Neutrophil (primary cell): ENCODE measurements around the gene THUMPD3.

Experiments
- H3K27ac ChIP-seq: fragments of 200-600 bp; sonication (generic); 2 replicates; pipeline ENCODE4 v1.5.1; 2016; ENCODE audit warnings: mild to moderate bottlenecking, moderate library complexity
- H3K27me3 ChIP-seq: fragments of 200-600 bp; sonication (generic); 2 replicates; pipeline ENCODE4 v1.6.0; 2016; ENCODE audit warnings: mild to moderate bottlenecking
- H3K36me3 ChIP-seq: fragments of 200-600 bp; sonication (generic); 2 replicates; pipeline ENCODE4 v1.5.1; 2017
- H3K4me1 ChIP-seq, 2 experiments: fragments of 200-600 bp in 1 of 2; sonication (generic) in 1 of 2; 1 replicate in 1 of 2; 2 replicates in 1 of 2; pipeline versions ENCODE4 v1.5.1 to v1.6.1; 2013 to 2016; ENCODE audit warnings: low read depth in 1 of 2, low read length in 1 of 2, mild to moderate bottlenecking in 1 of 2, moderate library complexity in 1 of 2; ENCODE audit not compliant: control insufficient read depth in 1 of 2, insufficient read depth in 1 of 2
- H3K4me3 ChIP-seq, 2 experiments: fragments of 200-600 bp in 1 of 2; sonication (generic) in 1 of 2; 1 replicate in 1 of 2; 2 replicates in 1 of 2; pipeline ENCODE4 v1.5.1; 2013 to 2016; ENCODE audit warnings: low read depth in 1 of 2, low read length in 1 of 2, mild to moderate bottlenecking in 1 of 2, moderate library complexity in 1 of 2
- H3K9me3 ChIP-seq: fragments of 200-600 bp; sonication (generic); 2 replicates; pipeline ENCODE4 v1.5.1; 2016
- CTCF ChIP-seq: fragments of 200-600 bp; sonication (generic); IDR thresholded peaks from 2 replicates; pipeline ENCODE4 v1.5.1; 2016; ENCODE audit warnings: antibody characterized with exemption

THUMPD3 gene

GRCh38 chr3:9384141-9384828, 21.4 kb downstream of the THUMPD3 start:
- H3K27ac ChIP-seq, result peak overlapping the region; percentile 79
- TF ChIP-seq CTCF, result no peak
- H3K9me3 ChIP-seq, result no peaks in the 10 kb centered on the region
- H3K36me3 ChIP-seq, result peaks cover 22% of the 10 kb centered on the region
- peaks cover 18 to 36% of the 10 kb centered on the region in 2 experiments for H3K4me1 ChIP-seq
- no peak overlapping the region for H3K4me3 ChIP-seq
- H3K27me3 ChIP-seq, result no peaks in the 10 kb centered on the region

GRCh38 chr3:9385187-9386077, 22.6 kb downstream of the THUMPD3 start:
- peaks cover 29% of the 10 kb centered on the region for H3K36me3 ChIP-seq

DNA sequence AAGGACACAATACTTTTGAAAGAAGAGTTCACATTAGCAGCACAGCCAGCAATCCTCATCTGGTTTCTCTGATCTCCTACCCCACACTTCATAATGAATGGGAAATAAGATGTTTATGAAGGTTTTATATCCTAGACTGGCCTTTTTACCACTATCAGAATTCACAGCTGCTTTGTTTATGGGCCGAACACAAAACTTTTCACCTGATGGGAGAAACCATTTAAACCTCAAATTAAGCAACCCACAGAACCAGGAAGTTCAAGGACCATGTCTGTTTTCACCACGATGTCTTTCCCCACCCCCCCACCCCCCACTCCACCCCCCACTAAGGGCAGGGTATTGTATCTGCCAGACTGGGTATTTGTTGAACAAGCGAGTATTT, 23.2 kb downstream of the THUMPD3 start:
- Histone ChIP-seq H3K27me3 (no peaks in the 10 kb centered on the region), H3K9me3 (no peaks in the 10 kb centered on the region), H3K4me3 (no peak overlapping the region), H3K36me3 (peaks cover 35% of the 10 kb centered on the region), H3K27ac (peak overlapping the region; percentile 79), H3K4me1 (peaks cover 28 to 47% of the 10 kb centered on the region in 2 experiments)
- TF ChIP-seq CTCF, result no peak

More at GRCh38 chr3:9385187-9386077, 22.6 kb downstream of the THUMPD3 start:
- Histone ChIP-seq H3K9me3 (no peaks in the 10 kb centered on the region), H3K27ac (peak overlapping the region; percentile 79), H3K4me3 (no peak overlapping the region), H3K27me3 (no peaks in the 10 kb centered on the region), H3K4me1 (peaks cover 21 to 41% of the 10 kb centered on the region in 2 experiments)
- no peak for TF ChIP-seq CTCF

GRCh38 chr3:9386501-9387321, 23.9 kb downstream of the THUMPD3 start:
- no peaks in the 10 kb centered on the region for H3K27me3 ChIP-seq
- no peaks in the 10 kb centered on the region for H3K9me3 ChIP-seq
- peak overlapping the region; percentile 79 for H3K27ac ChIP-seq
- H3K36me3 ChIP-seq, result peaks cover 38% of the 10 kb centered on the region
- no peak for TF ChIP-seq CTCF
- H3K4me1 ChIP-seq, result peaks cover 34 to 54% of the 10 kb centered on the region in 2 experiments
- H3K4me3 ChIP-seq, result no peak overlapping the region

- Histone ChIP-seq H3K36me3 (peaks cover 38% of the 10 kb centered on the region), H3K9me3 (no peaks in the 10 kb centered on the region), H3K27ac (peak overlapping the region; percentile 79), H3K4me3 (no peak overlapping the region), H3K4me1 (peaks cover 40 to 60% of the 10 kb centered on the region in 2 experiments), H3K27me3 (no peaks in the 10 kb centered on the region)
- TF ChIP-seq CTCF, result no peak
These were observed 24.4 kb downstream of the THUMPD3 start for GRCh38 chr3:9387322-9387655.
